HCT116 (cell line): ENCODE measurements around the gene CAPZB.

Experiments
- ATF3 ChIP-seq: IDR thresholded peaks from 2 replicates; pipeline ENCODE4 v1.6.1; 2012
- CTCF ChIP-seq, 3 experiments: fragments of 200-600 bp in 1 of 3; sonication (generic) in 1 of 3; IDR thresholded peaks in 2 of 3; conservative IDR thresholded peaks in 1 of 3; 2 replicates each; pipeline ENCODE4 v1.5.1; 2012 to 2017; ENCODE audit warnings: low read depth in 2 of 3, low read length in 2 of 3, antibody characterized with exemption in 1 of 3, borderline replicate concordance in 1 of 3, control low read depth in 1 of 3, mild to moderate bottlenecking in 1 of 3, mixed read lengths in 1 of 3, mixed run types in 1 of 3, moderate library complexity in 1 of 3; ENCODE audit not compliant: insufficient read depth in 1 of 3
- POLR2A ChIP-seq: IDR thresholded peaks from 2 replicates; pipeline ENCODE4 v1.7.0; 2011; ENCODE audit warnings: borderline replicate concordance; ENCODE audit not compliant: insufficient read depth, insufficient read length; ENCODE audit errors: extremely low read depth
- TCF7L2 ChIP-seq: IDR thresholded peaks from 2 replicates; pipeline ENCODE4 v1.7.0; 2011; ENCODE audit warnings: borderline replicate concordance, inconsistent platforms; ENCODE audit not compliant: insufficient read depth, insufficient read length; ENCODE audit errors: extremely low read depth

GRCh38 chr1:19426294-19427086 lies 58.8 kb downstream of the CAPZB start:
- TF ChIP-seq ATF3 (no peak), CTCF (IDR thresholded peaks at IDR 0.05 in 2 of 3, conservative IDR thresholded peaks at IDR 0.05 in 1 of 3; ENCODE audit: borderline replicate concordance in 1 of 3, insufficient read depth in 1 of 3, low read depth in 2 of 3, low read length in 2 of 3) (no peak), TCF7L2 (no peak), POLR2A (no peak)
